ENCODE results near the gene CAPZB. TPM values are rescaled to one million over a fixed set of nuclear protein-coding genes. Genes with fewer than 3 reads are reported as not detected.

The CAPZB gene
- total RNA-seq, 1 experiment from 2014 or later = 225 TPM

GRCh38 chr1:19432943-19433718, 52.2 kb downstream of the CAPZB start:
- Histone ChIP-seq H3K9me3 (replicated peaks) (no peaks in the 10 kb centered on the region), H3K27me3 (replicated peaks) (no peaks in the 10 kb centered on the region), H3K4me3 (no peak overlapping the region), H3K4me1 (replicated peaks) (peaks cover 42% of the 10 kb centered on the region), H3K27ac (no peak overlapping the region), H3K36me3 (peaks cover 38% of the 10 kb centered on the region)
- DNase-seq (ENCODE audit: low read depth in 1 of 2, low spot score in 2 of 2) = no peak

DNA sequence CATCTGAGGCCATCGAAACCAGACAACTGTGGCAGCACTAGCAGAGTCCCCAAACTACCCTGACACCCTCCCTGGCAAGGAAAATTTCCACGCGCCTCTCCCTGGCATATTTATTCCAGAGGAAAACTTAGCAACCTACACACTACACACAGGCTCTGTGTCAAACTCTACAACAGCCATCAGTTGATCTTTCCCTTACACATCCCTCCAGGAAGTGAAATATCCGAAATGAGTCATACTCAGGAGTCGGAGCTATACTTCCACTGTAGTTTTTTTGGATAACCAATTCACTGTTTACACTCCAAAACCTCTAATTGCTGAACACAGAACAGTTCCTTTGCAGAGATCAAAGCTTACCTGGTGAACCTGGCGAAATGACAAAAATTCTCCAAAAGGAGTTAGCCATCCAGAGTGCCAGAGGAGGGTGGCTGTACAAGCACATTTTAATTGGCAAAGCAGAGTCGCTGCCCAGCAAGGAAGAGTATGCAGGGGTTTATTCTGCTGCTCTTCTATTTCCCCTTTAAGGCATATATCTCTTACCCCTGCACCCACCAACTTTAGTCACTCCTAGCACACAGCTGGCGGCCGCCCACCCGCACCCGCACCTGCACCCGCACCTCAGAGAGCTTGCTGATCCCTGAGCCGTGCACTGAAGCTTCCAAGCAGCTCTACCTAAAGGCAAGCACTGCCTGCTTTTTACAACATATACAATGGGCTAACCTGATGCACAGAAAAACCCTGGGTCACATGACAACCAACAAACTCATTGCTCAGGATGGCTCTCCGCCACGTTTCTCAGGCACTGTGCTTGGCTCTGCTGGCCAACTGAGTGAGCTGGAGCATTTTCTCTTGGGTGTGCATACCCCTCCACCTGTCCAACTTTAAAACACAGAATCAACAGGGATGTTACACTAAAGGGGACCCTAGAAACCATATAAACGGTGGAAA, 54.9 kb downstream of the CAPZB start:
- H3K27me3 ChIP-seq (replicated peaks) = no peaks in the 10 kb centered on the region
- no peaks in the 10 kb centered on the region for H3K9me3 ChIP-seq (replicated peaks)
- no peak overlapping the region for H3K4me3 ChIP-seq
- peak overlapping the region; percentile 15; the same call in 1 of the 2 replicates for H3K27ac ChIP-seq
- H3K4me1 ChIP-seq (replicated peaks) = peaks cover 52% of the 10 kb centered on the region
- peaks cover 23% of the 10 kb centered on the region for H3K36me3 ChIP-seq
- DNase-seq (ENCODE audit: low read depth in 1 of 2, low spot score in 2 of 2) = peak in 1 of 2 experiments; percentile 49

DNA sequence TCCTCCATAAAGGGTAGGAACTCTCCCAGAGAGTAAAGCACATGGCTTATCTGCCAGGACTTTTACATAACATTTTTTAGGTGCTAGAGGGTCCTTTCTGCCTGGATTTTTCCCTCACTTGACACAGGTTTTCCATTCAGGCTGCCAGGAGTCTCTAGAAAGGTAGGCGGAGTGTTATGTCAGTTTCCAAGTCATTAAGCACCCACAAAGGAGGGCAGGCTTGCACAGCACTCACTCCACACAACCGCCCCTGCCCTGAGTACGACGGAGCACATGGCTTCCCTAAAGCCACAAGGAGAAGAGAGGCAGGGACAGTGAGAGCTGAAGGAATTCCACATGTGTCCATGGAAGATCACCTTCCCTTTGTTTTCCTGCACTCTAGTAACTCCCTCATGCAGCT, 55.7 kb downstream of the CAPZB start:
- peaks cover 25% of the 10 kb centered on the region for H3K36me3 ChIP-seq
- no peaks in the 10 kb centered on the region for H3K27me3 ChIP-seq (replicated peaks)
- H3K4me3 ChIP-seq = no peak overlapping the region
- H3K9me3 ChIP-seq (replicated peaks) = no peaks in the 10 kb centered on the region
- DNase-seq (ENCODE audit: low read depth in 1 of 2, low spot score in 2 of 2) = no peak
- peak overlapping the region; percentile 15; the same call in 1 of the 2 replicates for H3K27ac ChIP-seq
- H3K4me1 ChIP-seq (replicated peaks) = peaks cover 52% of the 10 kb centered on the region

DNA sequence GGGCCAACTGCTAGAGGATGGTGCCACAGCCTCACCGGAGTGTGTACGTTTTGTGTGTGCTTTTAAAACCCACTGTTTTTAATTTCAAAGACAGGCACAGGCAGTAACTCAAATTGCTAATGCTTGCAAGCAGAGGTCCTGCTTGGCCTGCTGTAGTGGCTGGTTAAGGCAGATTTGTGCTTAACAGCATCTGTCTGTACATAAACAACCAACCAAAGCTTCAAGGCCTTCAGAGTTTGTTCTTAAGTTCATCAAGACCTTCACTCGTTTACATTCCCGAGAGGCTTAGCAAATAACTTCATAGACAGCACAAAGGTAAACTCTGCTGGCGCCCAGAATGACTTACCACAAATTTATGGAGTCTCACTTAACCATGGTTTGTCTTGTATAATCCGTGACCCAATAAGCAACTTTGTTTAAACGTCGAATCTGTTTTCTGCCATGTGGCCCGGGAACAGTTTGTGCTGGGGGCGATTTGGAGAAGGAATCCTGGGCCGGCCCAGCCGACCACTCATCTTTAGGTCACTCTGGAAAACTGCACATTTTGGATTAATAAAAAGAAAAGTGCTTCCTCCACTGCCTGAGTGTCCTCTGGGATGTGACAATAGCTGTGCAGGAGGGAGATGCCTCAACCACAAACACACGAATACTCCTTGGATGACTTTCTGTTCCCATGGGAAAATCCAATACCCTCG, 58.1 kb downstream of the CAPZB start:
- Histone ChIP-seq H3K36me3 (peaks cover 18% of the 10 kb centered on the region), H3K4me1 (replicated peaks) (peaks cover 52% of the 10 kb centered on the region), H3K9me3 (replicated peaks) (no peaks in the 10 kb centered on the region), H3K27ac (peak overlapping the region; percentile 62), H3K4me3 (no peak overlapping the region), H3K27me3 (replicated peaks) (no peaks in the 10 kb centered on the region)
- DNase-seq (ENCODE audit: low read depth in 1 of 2, low spot score in 2 of 2) = peak; percentile 78 to 93

GRCh38 chr1:19426294-19427086, 58.8 kb downstream of the CAPZB start:
- DNase-seq (ENCODE audit: low read depth in 1 of 2, low spot score in 2 of 2) = no peak
- Histone ChIP-seq H3K4me3 (no peak overlapping the region), H3K36me3 (peaks cover 18% of the 10 kb centered on the region), H3K27me3 (replicated peaks) (no peaks in the 10 kb centered on the region), H3K9me3 (replicated peaks) (no peaks in the 10 kb centered on the region), H3K4me1 (replicated peaks) (peaks cover 52% of the 10 kb centered on the region), H3K27ac (no peak overlapping the region)

GRCh38 chr1:19425646-19426239, 59.6 kb downstream of the CAPZB start:
- H3K27me3 ChIP-seq (replicated peaks) = no peaks in the 10 kb centered on the region
- H3K27ac ChIP-seq = no peak overlapping the region
- peaks cover 49% of the 10 kb centered on the region for H3K4me1 ChIP-seq (replicated peaks)

DNA sequence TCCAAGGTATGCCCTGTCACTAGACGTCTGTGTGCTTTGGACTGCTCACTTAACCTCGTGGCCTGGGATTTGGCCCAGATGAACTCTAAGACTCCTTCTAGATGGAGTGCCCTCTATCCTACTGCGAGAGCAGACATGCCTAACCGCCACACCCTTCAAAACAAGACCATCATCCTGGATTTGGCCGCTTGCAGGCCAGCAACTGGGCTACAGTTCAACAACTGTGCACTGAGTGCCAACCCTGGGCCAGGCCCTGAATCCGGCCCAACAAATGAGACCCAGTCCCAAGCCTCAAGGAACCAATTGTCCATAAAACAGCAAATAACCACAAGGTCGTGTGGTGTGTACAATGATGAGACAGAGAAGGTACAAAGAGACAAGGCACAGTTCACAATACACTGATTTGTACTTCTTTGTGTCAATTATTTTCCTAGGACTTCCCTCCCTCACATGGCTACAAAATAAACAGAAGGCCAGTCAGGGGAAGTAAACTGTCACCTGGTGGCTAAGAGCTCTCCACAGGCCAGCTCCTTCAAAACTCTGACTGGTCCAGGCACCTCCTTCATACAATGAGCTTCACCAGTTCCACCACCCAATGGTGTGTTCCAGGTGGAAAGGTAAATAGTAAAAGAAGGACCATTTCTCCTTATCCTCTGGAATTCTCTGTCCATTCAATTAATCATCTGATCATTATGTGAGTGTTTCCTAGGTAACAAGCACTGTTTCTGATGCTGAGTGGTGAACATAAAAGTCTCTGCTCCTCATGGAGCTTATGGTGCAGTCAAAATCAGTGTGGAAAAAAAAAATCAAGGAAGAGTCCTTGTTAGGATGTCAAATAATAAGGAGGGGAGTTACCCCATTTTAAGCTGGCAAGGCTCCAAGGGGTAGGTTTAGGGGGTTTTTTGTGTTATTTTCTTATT, 60.4 kb downstream of the CAPZB start:
- H3K36me3 ChIP-seq = peaks cover 20% of the 10 kb centered on the region

More at GRCh38 chr1:19425646-19426239, 59.6 kb downstream of the CAPZB start:
- Histone ChIP-seq H3K36me3 (peaks cover 18% of the 10 kb centered on the region), H3K4me3 (no peak overlapping the region), H3K9me3 (replicated peaks) (no peaks in the 10 kb centered on the region)
- DNase-seq (ENCODE audit: low read depth in 1 of 2, low spot score in 2 of 2) = no peak

GRCh38 chr1:19423130-19423529, 62.2 kb downstream of the CAPZB start:
- no peak overlapping the region for H3K4me3 ChIP-seq
- no peaks in the 10 kb centered on the region for H3K9me3 ChIP-seq (replicated peaks)
- H3K27ac ChIP-seq = no peak overlapping the region
- DNase-seq (ENCODE audit: low read depth in 1 of 2, low spot score in 2 of 2) = no peak
- peaks cover 37% of the 10 kb centered on the region for H3K36me3 ChIP-seq
- H3K27me3 ChIP-seq (replicated peaks) = no peaks in the 10 kb centered on the region
- H3K4me1 ChIP-seq (replicated peaks) = peaks cover 26% of the 10 kb centered on the region

More for the DNA sequence above, 60.4 kb downstream of the CAPZB start:
- H3K27me3 ChIP-seq (replicated peaks) = no peaks in the 10 kb centered on the region
- H3K4me3 ChIP-seq = no peak overlapping the region
- no peak overlapping the region for H3K27ac ChIP-seq
- no peaks in the 10 kb centered on the region for H3K9me3 ChIP-seq (replicated peaks)
- DNase-seq (ENCODE audit: low read depth in 1 of 2, low spot score in 2 of 2) = no peak
- H3K4me1 ChIP-seq (replicated peaks) = peaks cover 40% of the 10 kb centered on the region

DNA sequence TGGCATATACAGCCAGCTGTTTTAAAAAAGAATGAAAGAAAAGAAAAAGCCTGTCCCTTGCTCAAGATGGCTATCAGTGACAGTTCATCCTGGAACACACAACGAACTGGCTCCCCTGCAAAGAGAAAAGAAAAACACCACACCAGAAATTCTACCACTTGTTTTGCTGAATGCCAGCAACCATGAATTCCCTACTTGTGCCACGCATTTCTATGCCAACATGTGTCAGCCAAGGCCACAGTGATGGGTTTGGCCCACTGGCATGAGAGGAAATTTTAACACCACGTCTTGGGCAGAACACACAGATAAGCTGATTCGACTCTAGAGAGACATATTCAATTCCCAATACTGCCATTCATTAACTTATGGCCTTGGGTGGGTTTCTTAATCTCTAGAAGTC, 64.0 kb downstream of the CAPZB start:
- Histone ChIP-seq H3K4me3 (no peak overlapping the region), H3K9me3 (replicated peaks) (no peaks in the 10 kb centered on the region), H3K36me3 (peaks cover 44% of the 10 kb centered on the region), H3K27ac (no peak overlapping the region), H3K4me1 (replicated peaks) (peaks cover 8% of the 10 kb centered on the region), H3K27me3 (replicated peaks) (no peaks in the 10 kb centered on the region)
- no peak for DNase-seq (ENCODE audit: low read depth in 1 of 2, low spot score in 2 of 2)

DNA sequence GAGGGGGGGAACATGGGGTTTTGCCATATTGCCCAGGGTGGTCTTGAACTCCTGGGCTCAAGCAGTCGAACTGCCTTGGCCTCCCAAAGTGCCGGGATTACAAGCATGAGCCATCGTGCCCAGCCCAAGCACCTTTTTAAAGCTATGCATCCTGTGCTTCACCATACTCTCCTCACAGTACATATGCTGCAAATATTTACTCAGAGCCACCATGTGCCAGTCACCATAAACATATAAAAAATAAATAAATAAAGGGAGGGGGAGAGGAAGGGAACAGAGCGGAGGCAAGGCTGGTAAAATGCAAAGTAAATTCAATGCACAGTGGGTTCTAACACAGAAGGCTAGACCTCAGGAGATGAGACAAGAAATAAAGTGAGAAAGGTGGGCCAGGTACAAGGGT, 64.7 kb downstream of the CAPZB start:
- peaks cover under 1% of the 10 kb centered on the region for H3K4me1 ChIP-seq (replicated peaks)
- peaks cover 44% of the 10 kb centered on the region for H3K36me3 ChIP-seq
- H3K9me3 ChIP-seq (replicated peaks) = no peaks in the 10 kb centered on the region
- no peak for DNase-seq (ENCODE audit: low read depth in 1 of 2, low spot score in 2 of 2)
- H3K27me3 ChIP-seq (replicated peaks) = no peaks in the 10 kb centered on the region
- H3K27ac ChIP-seq = no peak overlapping the region
- no peak overlapping the region for H3K4me3 ChIP-seq

GRCh38 chr1:19419691-19420090, 65.6 kb downstream of the CAPZB start:
- H3K27ac ChIP-seq = no peak overlapping the region

DNA sequence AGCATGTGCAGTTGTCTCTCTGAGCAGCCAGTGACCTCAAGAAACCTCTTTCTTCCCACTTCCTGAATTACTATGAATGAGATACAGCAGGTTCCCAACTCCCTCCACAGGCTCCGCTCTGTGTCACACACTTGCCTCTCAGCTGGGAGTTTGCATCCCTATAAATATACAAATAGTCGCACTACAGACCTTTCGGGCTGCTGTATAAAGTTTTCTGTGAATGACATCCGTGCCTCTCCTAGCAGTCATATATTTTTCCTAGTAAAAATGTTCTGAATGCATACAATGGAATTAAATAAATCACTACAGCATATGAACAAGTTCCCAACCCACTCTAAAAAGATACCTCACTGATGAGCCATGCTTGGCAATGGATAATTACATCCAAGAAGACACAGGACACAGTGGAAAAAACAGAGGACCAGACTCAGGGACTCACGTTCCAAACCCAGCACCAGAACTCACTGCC, 66.8 kb downstream of the CAPZB start:
- Histone ChIP-seq H3K36me3 (peaks cover 46% of the 10 kb centered on the region), H3K27ac (no peak overlapping the region), H3K4me1 (replicated peaks) (no peaks in the 10 kb centered on the region), H3K9me3 (replicated peaks) (no peaks in the 10 kb centered on the region), H3K27me3 (replicated peaks) (no peaks in the 10 kb centered on the region), H3K4me3 (no peak overlapping the region)
- DNase-seq (ENCODE audit: low read depth in 1 of 2, low spot score in 2 of 2) = no peak

More at GRCh38 chr1:19419691-19420090, 65.6 kb downstream of the CAPZB start:
- no peak for DNase-seq (ENCODE audit: low read depth in 1 of 2, low spot score in 2 of 2)
- Histone ChIP-seq H3K4me3 (no peak overlapping the region), H3K36me3 (peaks cover 42% of the 10 kb centered on the region), H3K9me3 (replicated peaks) (no peaks in the 10 kb centered on the region), H3K27me3 (replicated peaks) (no peaks in the 10 kb centered on the region), H3K4me1 (replicated peaks) (no peaks in the 10 kb centered on the region)
